Renal pelvis (tissue), 4 donors: Measurements from ENCODE around the gene RBM17. TPM values are rescaled to one million over a fixed set of nuclear protein-coding genes. Genes with fewer than 3 reads are reported as not detected.

ENCODE experiments used
- DNase-seq: peaks from one replicate; pipeline ENCODE4 v3.0.0-alpha.2; 2013
- polyA plus RNA-seq, 3 donors: library from polyadenylated mRNA; unstranded; fragments of 120-200 nt; gene quantifications; one replicate each; pipeline ENCODE4 v1.2.1, GENCODE V29; 2013; ENCODE audit not compliant: insufficient read length in 3 of 3

RBM17 gene
- polyA plus RNA-seq, 3 donors: 140 to 211 (median 193) TPM

GRCh38 chr10:6071181-6072175 lies 17.4 kb upstream of the RBM17 start:
- no peak for DNase-seq

GRCh38 chr10:6072215-6072934 lies 16.5 kb upstream of the RBM17 start:
- DNase-seq: no peak

GRCh38 chr10:6074489-6075301 lies 14.1 kb upstream of the RBM17 start:
- no peak for DNase-seq

- no peak for DNase-seq
Observed at GRCh38 chr10:6077071-6077675, 11.7 kb upstream of the RBM17 start.

- no peak for DNase-seq
Observed at GRCh38 chr10:6079044-6079443, 9.8 kb upstream of the RBM17 start.

GRCh38 chr10:6080417-6080973 lies 8.3 kb upstream of the RBM17 start:
- no peak for DNase-seq

GRCh38 chr10:6082496-6083395 lies 6.1 kb upstream of the RBM17 start:
- no peak for DNase-seq

GRCh38 chr10:6083523-6084475 lies 5.0 kb upstream of the RBM17 start:
- DNase-seq: no peak

GRCh38 chr10:6086375-6087233 lies 2.2 kb upstream of the RBM17 start:
- peak; percentile 91 for DNase-seq

- peak; percentile 42 for DNase-seq
Observed at GRCh38 chr10:6089334-6090219, 743 bp downstream of the RBM17 start.

GRCh38 chr10:6091630-6092029 lies 2.8 kb downstream of the RBM17 start:
- no peak for DNase-seq

- DNase-seq: no peak
Observed at GRCh38 chr10:6092731-6093130, 3.9 kb downstream of the RBM17 start.

- DNase-seq: peak; percentile 11
Observed at GRCh38 chr10:6095810-6096570, 7.2 kb downstream of the RBM17 start.

- no peak for DNase-seq
Observed at GRCh38 chr10:6097063-6097462, 8.2 kb downstream of the RBM17 start.

- no peak for DNase-seq
Observed at GRCh38 chr10:6098156-6098555, 9.3 kb downstream of the RBM17 start.

GRCh38 chr10:6100370-6100769 lies 11.5 kb downstream of the RBM17 start:
- no peak for DNase-seq
